Measurements from ENCODE around the gene NHLH1. TPM values are rescaled to one million over a fixed set of nuclear protein-coding genes. Genes with fewer than 3 reads are reported as not detected.
A peak's percentile ranks its signal among the peaks of the same experiment; 100 is the strongest.

NHLH1 gene
- total and polyA plus RNA-seq, 8 donors = 0.09 to 0.58 (median 0.23) TPM

DNA sequence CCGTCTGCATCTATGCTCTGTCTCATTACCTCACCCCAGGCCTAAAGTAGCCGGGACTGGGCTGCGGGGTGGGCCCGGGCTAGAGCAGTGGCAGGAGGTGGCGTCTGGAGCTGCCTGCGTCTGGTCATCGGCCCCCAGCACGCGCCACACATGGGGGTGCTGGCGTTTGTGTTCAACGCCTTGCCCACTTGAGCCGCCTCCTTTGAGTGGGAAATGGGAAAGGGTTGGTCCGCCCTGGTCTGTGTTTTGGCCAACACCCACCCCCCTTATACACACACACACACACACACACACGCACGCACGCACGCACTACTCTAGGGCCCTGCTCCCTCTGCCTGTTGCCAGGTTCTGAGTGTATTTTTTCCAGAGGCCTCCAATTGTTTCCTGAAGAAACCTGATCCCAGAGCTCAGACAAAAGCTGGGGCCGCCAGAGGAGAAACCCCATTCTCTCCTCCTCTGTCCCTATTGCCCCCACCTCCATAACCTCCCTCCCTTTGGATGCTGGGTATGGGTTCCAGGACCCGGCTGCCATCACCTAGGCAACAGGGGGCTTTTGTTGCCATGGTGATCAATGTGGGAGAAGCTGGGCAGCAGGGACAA lies 43.6 kb downstream of the NHLH1 start:
- Histone ChIP-seq H3K36me3 (no peaks in the 10 kb centered on the region), H3K4me3 (no peak overlapping the region), H3K27me3 (no peaks in the 10 kb centered on the region), H3K27ac (no peak overlapping the region), H3K4me1 (no peaks in the 10 kb centered on the region), H3K9me3 (no peaks in the 10 kb centered on the region)
- intact Hi-C loops (cut with DNase I) = no loop called here
- peak in 2 of 4 donors; percentile 55 to 59 for DNase-seq
- TF ChIP-seq CTCF (IDR thresholded peaks at IDR 0.05) = no peak
- ATAC-seq = peak; percentile 16

DNA sequence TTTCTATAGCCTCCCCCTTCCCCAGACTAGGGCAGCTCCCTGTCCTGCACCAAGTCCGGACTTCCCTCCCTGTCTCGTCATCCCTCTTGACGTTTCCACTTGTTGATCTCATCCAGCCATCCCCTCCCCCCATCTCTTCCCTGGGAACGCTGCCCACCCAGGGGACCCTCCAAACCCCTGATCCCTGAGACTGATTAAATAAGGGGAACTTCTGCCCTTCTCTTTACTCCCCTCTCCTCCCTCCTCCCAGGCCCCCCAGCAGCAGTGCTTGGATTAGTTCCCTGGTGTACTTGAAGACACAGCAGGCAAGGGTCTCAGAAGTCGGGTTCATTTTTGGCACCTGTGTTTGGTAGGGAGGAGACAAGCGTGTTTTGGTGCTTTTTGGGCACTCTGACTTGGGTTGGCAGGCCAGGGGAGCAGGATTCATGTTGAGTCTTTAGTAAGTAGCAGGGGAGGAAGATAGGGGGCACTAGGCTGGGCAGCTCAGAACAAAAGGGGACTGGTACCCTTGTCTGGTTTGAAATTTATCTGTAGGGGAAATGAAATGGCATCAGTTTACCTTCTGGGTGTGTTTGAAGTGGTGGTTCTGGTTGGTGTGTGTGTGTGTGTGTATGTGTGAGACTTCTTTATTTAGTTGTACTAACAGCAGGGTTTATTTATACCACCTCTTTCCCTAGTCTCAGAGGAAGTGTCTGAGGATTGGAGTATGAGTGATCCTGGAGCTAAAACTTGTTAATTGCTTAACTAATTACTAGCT lies 44.6 kb downstream of the NHLH1 start:
- Histone ChIP-seq H3K27ac (no peak overlapping the region), H3K36me3 (no peaks in the 10 kb centered on the region), H3K27me3 (no peaks in the 10 kb centered on the region), H3K9me3 (no peaks in the 10 kb centered on the region), H3K4me1 (no peaks in the 10 kb centered on the region), H3K4me3 (no peak overlapping the region)
- DNase-seq = no peak
- TF ChIP-seq CTCF (IDR thresholded peaks at IDR 0.05) = no peak
- intact Hi-C loops (cut with DNase I) = no loop called here
- no peak for ATAC-seq

DNA sequence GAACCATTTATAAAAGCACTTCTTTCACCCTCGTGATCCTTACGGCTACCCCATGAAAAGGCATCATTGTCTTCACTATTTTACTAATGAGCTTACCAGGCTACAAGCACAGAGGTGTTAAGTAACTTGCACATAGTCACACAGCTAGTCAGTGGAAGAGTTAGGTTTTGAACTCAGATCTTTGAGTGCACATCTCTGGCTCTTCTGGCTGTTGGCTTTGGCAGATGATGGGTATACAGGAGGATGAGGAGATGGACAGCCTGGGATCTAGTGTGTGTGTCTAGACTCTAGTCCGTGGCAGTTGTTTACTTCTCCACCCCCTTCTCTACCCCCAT lies 45.1 kb downstream of the NHLH1 start:
- H3K27me3 ChIP-seq = no peaks in the 10 kb centered on the region
- no peaks in the 10 kb centered on the region for H3K9me3 ChIP-seq
- H3K36me3 ChIP-seq = no peaks in the 10 kb centered on the region
- no peaks in the 10 kb centered on the region for H3K4me1 ChIP-seq
- H3K4me3 ChIP-seq = no peak overlapping the region
- ATAC-seq = no peak
- TF ChIP-seq CTCF (IDR thresholded peaks at IDR 0.05) = no peak
- DNase-seq = no peak
- H3K27ac ChIP-seq = no peak overlapping the region
- intact Hi-C loops (cut with DNase I) = no loop called here

DNA sequence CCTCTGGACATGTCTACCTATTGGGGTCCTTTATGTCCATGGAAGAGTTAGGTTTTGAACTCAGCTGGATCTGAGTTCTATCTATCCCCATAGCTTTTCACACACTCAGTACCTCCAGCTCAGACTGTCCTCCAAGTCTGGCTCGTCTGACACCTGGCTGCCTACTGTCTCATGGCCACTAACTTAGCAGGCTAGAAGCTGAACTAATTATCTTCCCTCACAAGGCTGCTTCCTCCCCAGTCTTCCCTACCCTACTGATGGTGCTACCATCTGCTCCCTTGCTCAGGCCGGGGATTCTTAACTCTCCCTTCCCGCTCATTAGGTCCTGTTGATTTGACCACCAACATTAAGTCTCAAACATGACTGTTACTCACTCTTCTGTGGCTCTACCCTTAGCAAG lies 46.8 kb downstream of the NHLH1 start:
- Histone ChIP-seq H3K27ac (no peak overlapping the region), H3K36me3 (no peaks in the 10 kb centered on the region), H3K27me3 (no peaks in the 10 kb centered on the region), H3K4me3 (no peak overlapping the region), H3K4me1 (no peaks in the 10 kb centered on the region), H3K9me3 (no peaks in the 10 kb centered on the region)
- no peak for ATAC-seq
- no peak for TF ChIP-seq CTCF (IDR thresholded peaks at IDR 0.05)
- intact Hi-C loops (cut with DNase I) = no loop called here
- no peak for DNase-seq

GRCh38 chr1:160414881-160415280 lies 48.0 kb downstream of the NHLH1 start:
- intact Hi-C loops (cut with DNase I) = no loop called here
- ATAC-seq (no peak), DNase-seq (no peak)
- no peak overlapping the region for H3K27ac ChIP-seq
- no peaks in the 10 kb centered on the region for H3K27me3 ChIP-seq
- no peaks in the 10 kb centered on the region for H3K36me3 ChIP-seq
- no peaks in the 10 kb centered on the region for H3K9me3 ChIP-seq
- H3K4me3 ChIP-seq = no peak overlapping the region
- H3K4me1 ChIP-seq = no peaks in the 10 kb centered on the region
- TF ChIP-seq CTCF (IDR thresholded peaks at IDR 0.05) = no peak

Data from left lung (tissue), 10 donors.